Measurements from ENCODE around the gene FRMD1.

The FRMD1 gene

DNA sequence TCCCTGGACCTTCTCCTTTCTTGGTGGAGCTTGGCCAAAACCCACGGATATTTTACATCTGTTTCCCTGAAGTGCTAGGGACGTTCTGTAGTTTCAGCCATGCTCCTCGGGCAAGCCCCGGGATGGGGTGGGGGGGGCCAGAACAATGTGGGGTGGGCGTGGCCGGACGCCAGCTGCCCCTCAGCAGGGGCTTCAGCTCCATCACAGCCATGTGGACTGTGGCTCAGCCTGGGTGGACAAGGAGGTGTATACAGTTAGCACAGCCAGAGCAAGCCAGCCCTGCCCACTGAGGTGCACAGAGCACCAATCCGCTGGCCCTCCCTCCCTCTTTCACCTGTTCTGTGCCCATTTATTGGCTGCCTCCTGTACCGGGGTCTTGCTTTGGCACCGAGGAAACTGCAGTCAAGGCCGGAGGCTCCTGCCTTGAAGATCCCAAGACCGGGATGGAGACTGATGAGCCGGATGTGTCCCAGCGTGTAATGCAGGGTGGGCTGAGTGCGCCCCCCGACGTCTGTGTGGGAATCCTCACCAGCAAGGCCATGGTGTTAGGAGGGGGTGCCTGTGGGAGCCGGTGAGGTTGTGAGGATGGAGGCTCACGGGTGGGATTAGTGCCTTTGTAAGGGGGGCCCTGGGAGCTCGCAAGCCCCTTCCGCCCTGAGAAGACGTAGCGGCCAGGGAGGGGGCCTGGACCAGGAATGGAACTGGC is 28.0 kb downstream of the FRMD1 start:
- no peak overlapping the region for H3K27ac ChIP-seq (ENCODE audit: low read length)
- no peak overlapping the region for H3K4me3 ChIP-seq (ENCODE audit: low read depth in 1 of 2, low read length in 2 of 2)
- ATAC-seq (ENCODE audit: insufficient read depth, low read depth) (no peak), DNase-seq (no peak)
- H3K36me3 ChIP-seq (ENCODE audit: insufficient read depth, low read length) = no peaks in the 10 kb centered on the region
- no peaks in the 10 kb centered on the region for H3K79me2 ChIP-seq (ENCODE audit: insufficient read depth, low read length)
- no peak overlapping the region for H3K4me2 ChIP-seq (ENCODE audit: insufficient read depth, low read length)
- no peak for TF ChIP-seq EZH2 (IDR thresholded peaks at IDR 0.05; ENCODE audit: borderline replicate concordance, low read depth, low read length, severe bottlenecking)
- TF ChIP-seq, protein P1, sequence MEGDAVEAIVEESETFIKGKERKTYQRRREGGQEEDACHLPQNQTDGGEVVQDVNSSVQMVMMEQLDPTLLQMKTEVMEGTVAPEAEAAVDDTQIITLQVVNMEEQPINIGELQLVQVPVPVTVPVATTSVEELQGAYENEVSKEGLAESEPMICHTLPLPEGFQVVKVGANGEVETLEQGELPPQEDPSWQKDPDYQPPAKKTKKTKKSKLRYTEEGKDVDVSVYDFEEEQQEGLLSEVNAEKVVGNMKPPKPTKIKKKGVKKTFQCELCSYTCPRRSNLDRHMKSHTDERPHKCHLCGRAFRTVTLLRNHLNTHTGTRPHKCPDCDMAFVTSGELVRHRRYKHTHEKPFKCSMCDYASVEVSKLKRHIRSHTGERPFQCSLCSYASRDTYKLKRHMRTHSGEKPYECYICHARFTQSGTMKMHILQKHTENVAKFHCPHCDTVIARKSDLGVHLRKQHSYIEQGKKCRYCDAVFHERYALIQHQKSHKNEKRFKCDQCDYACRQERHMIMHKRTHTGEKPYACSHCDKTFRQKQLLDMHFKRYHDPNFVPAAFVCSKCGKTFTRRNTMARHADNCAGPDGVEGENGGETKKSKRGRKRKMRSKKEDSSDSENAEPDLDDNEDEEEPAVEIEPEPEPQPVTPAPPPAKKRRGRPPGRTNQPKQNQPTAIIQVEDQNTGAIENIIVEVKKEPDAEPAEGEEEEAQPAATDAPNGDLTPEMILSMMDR (IDR thresholded peaks at IDR 0.05; ENCODE audit: borderline replicate concordance, extremely low read depth, low read length, poor library complexity, severe bottlenecking) = no peak
- no peaks in the 10 kb centered on the region for H3K4me1 ChIP-seq (ENCODE audit: insufficient read depth, low read length)
- no peaks in the 10 kb centered on the region for H3K27me3 ChIP-seq (ENCODE audit: insufficient read depth, low read length, poor library complexity)
- H3K9me3 ChIP-seq (ENCODE audit: insufficient read depth, low read length, severe bottlenecking) = peaks cover 15% of the 10 kb centered on the region
- H3K9ac ChIP-seq (ENCODE audit: low read depth, low read length) = no peak overlapping the region
- no peak overlapping the region for H2AFZ ChIP-seq (ENCODE audit: low read depth, low read length)
- no peaks in the 10 kb centered on the region for H4K20me1 ChIP-seq (ENCODE audit: insufficient read depth, low read length)

DNA sequence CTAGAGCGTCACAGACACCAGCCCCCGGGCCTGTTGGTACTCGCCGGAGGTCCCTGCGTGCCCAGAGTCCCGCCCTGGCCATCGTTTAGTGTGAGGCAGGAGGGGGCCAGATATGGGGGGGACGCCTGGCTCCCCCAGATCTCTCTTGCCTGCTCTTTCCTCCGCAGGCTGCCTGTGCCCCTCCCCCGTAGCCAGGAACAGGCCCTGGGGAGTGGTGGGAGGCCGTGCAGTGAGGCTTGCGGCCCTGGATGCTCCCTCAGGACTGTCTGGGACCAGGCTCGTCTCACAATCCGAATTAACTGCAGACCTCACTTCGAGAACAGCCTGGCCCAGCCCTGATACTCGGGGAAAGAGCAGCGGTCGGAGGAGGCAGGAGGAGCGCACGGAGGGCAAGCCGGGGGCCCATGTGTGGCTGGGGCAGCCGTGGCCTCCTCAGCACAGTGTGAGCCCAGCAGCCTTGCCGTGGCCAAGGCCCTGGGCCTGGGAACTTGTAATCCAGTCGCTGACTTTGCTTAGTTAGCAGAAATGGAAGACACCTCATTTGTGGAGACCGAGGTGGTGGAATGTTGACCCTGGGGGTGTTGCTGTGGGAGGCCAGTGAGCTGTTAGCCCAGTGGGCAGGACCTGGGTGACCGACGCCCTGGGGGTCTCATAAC is 28.7 kb downstream of the FRMD1 start:
- no peak for ATAC-seq (ENCODE audit: insufficient read depth, low read depth)
- no peaks in the 10 kb centered on the region for H3K27me3 ChIP-seq (ENCODE audit: insufficient read depth, low read length, poor library complexity)

DNA sequence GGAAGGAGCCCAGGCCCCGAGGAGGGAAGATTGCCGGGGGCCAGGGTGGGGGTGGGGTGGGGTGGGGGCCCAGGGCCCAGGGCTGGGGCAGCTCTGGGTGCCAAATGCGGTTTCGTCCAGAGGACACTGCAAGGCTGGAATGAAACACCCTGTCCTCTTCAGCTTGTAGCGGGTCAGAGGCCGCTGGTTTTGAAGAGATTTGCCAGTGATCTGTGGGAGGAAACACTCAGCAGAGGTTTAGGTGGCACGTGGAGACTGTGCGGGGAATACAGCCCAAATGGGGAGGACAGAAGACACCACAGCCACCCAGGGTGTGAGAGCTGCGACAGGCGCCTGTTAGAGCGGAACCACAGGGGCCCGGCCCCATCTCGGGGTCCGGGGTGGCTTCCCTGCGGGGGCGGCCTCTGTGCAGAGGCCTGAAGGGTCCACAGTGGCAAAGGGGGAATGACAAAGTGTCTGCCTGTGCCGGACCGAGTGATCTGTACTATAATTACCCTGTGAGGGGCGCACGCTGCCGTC is 29.2 kb downstream of the FRMD1 start:
- H3K9ac ChIP-seq (ENCODE audit: low read depth, low read length) = no peak overlapping the region

More for the DNA sequence above, 28.7 kb downstream of the FRMD1 start:
- no peak for DNase-seq
- no peak for TF ChIP-seq EZH2 (IDR thresholded peaks at IDR 0.05; ENCODE audit: borderline replicate concordance, low read depth, low read length, severe bottlenecking)
- TF ChIP-seq, protein P1 (IDR thresholded peaks at IDR 0.05; ENCODE audit: borderline replicate concordance, extremely low read depth, low read length, poor library complexity, severe bottlenecking) = no peak
- Histone ChIP-seq H3K4me2 (ENCODE audit: insufficient read depth, low read length) (no peak overlapping the region), H3K4me3 (ENCODE audit: low read depth in 1 of 2, low read length in 2 of 2) (no peak overlapping the region), H3K36me3 (ENCODE audit: insufficient read depth, low read length) (no peaks in the 10 kb centered on the region), H3K9me3 (ENCODE audit: insufficient read depth, low read length, severe bottlenecking) (peaks cover 20% of the 10 kb centered on the region), H3K79me2 (ENCODE audit: insufficient read depth, low read length) (no peaks in the 10 kb centered on the region), H3K27ac (ENCODE audit: low read length) (no peak overlapping the region), H3K4me1 (ENCODE audit: insufficient read depth, low read length) (no peaks in the 10 kb centered on the region), H4K20me1 (ENCODE audit: insufficient read depth, low read length) (no peaks in the 10 kb centered on the region), H3K9ac (ENCODE audit: low read depth, low read length) (no peak overlapping the region), H2AFZ (ENCODE audit: low read depth, low read length) (no peak overlapping the region)

More for the DNA sequence above, 29.2 kb downstream of the FRMD1 start:
- Histone ChIP-seq H3K4me2 (ENCODE audit: insufficient read depth, low read length) (no peak overlapping the region), H3K79me2 (ENCODE audit: insufficient read depth, low read length) (no peaks in the 10 kb centered on the region), H4K20me1 (ENCODE audit: insufficient read depth, low read length) (no peaks in the 10 kb centered on the region), H3K27ac (ENCODE audit: low read length) (no peak overlapping the region), H3K9me3 (ENCODE audit: insufficient read depth, low read length, severe bottlenecking) (peaks cover 17% of the 10 kb centered on the region), H3K4me1 (ENCODE audit: insufficient read depth, low read length) (no peaks in the 10 kb centered on the region), H3K36me3 (ENCODE audit: insufficient read depth, low read length) (no peaks in the 10 kb centered on the region), H3K27me3 (ENCODE audit: insufficient read depth, low read length, poor library complexity) (no peaks in the 10 kb centered on the region), H2AFZ (ENCODE audit: low read depth, low read length) (no peak overlapping the region), H3K4me3 (ENCODE audit: low read depth in 1 of 2, low read length in 2 of 2) (no peak overlapping the region)
- ATAC-seq (ENCODE audit: insufficient read depth, low read depth) (no peak), DNase-seq (no peak)
- TF ChIP-seq, protein P1 (IDR thresholded peaks at IDR 0.05; ENCODE audit: borderline replicate concordance, extremely low read depth, low read length, poor library complexity, severe bottlenecking) = no peak
- no peak for TF ChIP-seq EZH2 (IDR thresholded peaks at IDR 0.05; ENCODE audit: borderline replicate concordance, low read depth, low read length, severe bottlenecking)
